Prostate gland (tissue), 2 donors: Measurements from ENCODE around the gene NCK1. TPM values are rescaled to one million over a fixed set of nuclear protein-coding genes. Genes with fewer than 3 reads are reported as not detected.

Source experiments
- DNase-seq: peaks from one replicate; pipeline ENCODE4 v3.0.0-alpha.2; 2019; ENCODE audit warnings: low spot score
- H3K27ac ChIP-seq, 2 donors: fragments of 200-600 bp; sonication (generic); 2 replicates each; pipeline ENCODE4 v1.5.1; 2017 to 2019
- H3K27me3 ChIP-seq: fragments of 200-600 bp; sonication (generic); replicated peaks from 2 replicates; pipeline ENCODE4 v1.5.1; 2019; ENCODE audit not compliant: insufficient read depth
- H3K36me3 ChIP-seq, 2 donors: fragments of 200-600 bp; sonication (generic); 1 replicate in 1 of 2; 2 replicates in 1 of 2; pipeline versions ENCODE4 v1.5.1 to v1.8.1; 2017 to 2019
- H3K4me1 ChIP-seq: fragments of 200-600 bp; sonication (generic); replicated peaks from 2 replicates; pipeline ENCODE4 v1.5.1; 2019
- H3K4me3 ChIP-seq, 2 donors: fragments of 200-600 bp; sonication (generic); 2 replicates each; pipeline ENCODE4 v1.5.1; 2017 to 2019
- H3K9me3 ChIP-seq: fragments of 200-600 bp; sonication (generic); 2 replicates; pipeline ENCODE4 v1.5.1; 2017
- CTCF ChIP-seq, 4 experiments: fragments of 200-600 bp in 2 of 4; fragments of 450-650 bp in 2 of 4; sonication (generic) in 2 of 4; IDR thresholded peaks; 1 replicate in 3 of 4; 2 replicates in 1 of 4; pipeline ENCODE4 v1.5.1; 2016 to 2019; ENCODE audit warnings: antibody characterized with exemption in 4 of 4, mild to moderate bottlenecking in 2 of 4, moderate library complexity in 2 of 4
- POLR2A ChIP-seq: fragments of 450-650 bp; IDR thresholded peaks from one replicate; pipeline ENCODE4 v1.6.1; 2016; ENCODE audit warnings: antibody characterized with exemption, mild to moderate bottlenecking
- POLR2AphosphoS5 ChIP-seq: sonication (generic); formaldehyde crosslinking; IDR thresholded peaks from one replicate; pipeline ENCODE4 v1.6.1; 2017; ENCODE audit warnings: antibody characterized with exemption
- WGBS: methylation state at CpG from one replicate; pipeline ENCODE4 v1.1.5; 2018; 5-methylcytosine and 5-hydroxymethylcytosine counted together
- intact Hi-C: fragments of 100-400 bp; cut with DNase I; formaldehyde crosslinking; loops from one replicate; pipeline ENCODE4 v1.14.2; 2022
- total RNA-seq, 2 donors: library from RNA; depleted of rRNA; stranded (reverse); fragments of >200 nt; gene quantifications; one replicate each; pipeline ENCODE4 v1.1.0, GENCODE V29; 2016

The NCK1 gene
- total RNA-seq, 2 donors from 2014 or later = 23.3 to 35.6 TPM

- DNase-seq = no peak
- Histone ChIP-seq H3K27me3 (no peaks in the 10 kb centered on the region), H3K4me1 (no peaks in the 10 kb centered on the region), H3K27ac (peak overlapping the region; percentile 71 to 82), H3K36me3 (no peaks in the 10 kb centered on the region), H3K4me3 (no peak overlapping the region), H3K9me3 (no peaks in the 10 kb centered on the region)
- intact Hi-C loops = no loop called here
- TF ChIP-seq POLR2A = no peak
- no peak for TF ChIP-seq CTCF (IDR thresholded peaks at IDR 0.05)
- TF ChIP-seq POLR2AphosphoS5 = no peak
- 100% methylated on average over 1 of the region's 1 CpG for WGBS
These were observed 133.6 kb downstream of the NCK1 start for GRCh38 chr3:136995652-136996051.

Other genes starting within 250 kb of the NCK1 start
- 10 to 100 TPM; 21.9 to 34.1 TPM for gene STAG1, start 109.8 kb upstream of the NCK1 start, total RNA-seq
- 10 to 100 TPM in 1 of 2 donors, 1 to 10 TPM in 1; 2.9 to 17.4 TPM for gene SLC35G2, start 43.1 kb upstream of the NCK1 start, total RNA-seq
- gene IL20RB, start 95.8 kb downstream of the NCK1 start, total RNA-seq = 1 to 10 TPM in 1 of 2 donors, under 1 TPM in 1; 0.14 to 2.5 TPM